ENCODE data around the gene ARHGAP26. TPM values are rescaled to one million over a fixed set of nuclear protein-coding genes. Genes with fewer than 3 reads are reported as not detected.

The ARHGAP26 gene
- total RNA-seq, 1 experiment from 2014 or later, result 34.5 TPM

DNA sequence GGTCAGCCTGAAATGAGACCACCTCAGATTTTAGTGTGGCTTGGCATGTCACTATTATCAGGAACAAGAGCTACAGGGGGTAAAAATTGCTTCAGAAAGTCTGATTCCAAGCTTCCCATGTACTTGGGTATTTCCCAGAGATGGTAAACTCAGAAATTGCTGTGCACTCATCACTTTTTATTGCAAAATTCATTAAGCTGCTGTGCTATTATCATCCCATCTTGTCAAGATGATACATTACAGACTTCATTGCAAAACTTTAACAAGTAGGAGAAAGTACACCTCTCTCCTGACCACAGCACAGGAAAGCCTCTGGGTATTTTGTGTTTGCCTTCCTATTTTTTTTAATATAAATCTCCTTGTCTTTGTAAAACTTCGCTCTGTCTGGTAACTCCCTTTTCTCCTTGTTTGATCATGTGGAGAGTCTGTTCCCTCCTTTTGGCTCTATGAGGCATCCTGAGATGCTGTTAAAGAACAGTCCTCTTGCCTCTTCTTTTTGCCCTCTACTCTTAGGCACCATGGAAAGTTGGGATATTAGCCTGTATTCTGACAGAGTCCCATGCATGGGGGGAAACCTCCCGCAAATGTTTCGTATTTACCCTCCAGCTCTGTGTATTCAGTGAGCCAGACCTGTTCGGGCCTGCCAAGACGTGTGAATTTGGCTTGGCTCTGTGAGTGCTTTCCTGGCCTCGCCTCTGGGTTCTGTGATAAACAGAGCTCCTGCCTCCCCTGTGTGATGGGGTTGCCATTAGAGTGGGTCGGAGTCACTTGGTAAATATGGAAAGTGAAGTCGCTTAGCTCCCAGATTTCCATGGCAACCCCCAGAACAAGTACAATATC lies 372.6 kb downstream of the ARHGAP26 start:
- intact Hi-C loops (cut with micrococcal nuclease), result no loop called here
- peaks cover 0 to 10% of the 10 kb centered on the region in 2 experiments; a peak in 1 of 4 replicates for H3K4me1 ChIP-seq (ENCODE audit: control insufficient read depth in 1 of 2, insufficient read depth in 2 of 2, low read length in 2 of 2)
- H3K27me3 ChIP-seq (ENCODE audit: insufficient read depth, low read length), result no peaks in the 10 kb centered on the region
- TF ChIP-seq, protein P1, sequence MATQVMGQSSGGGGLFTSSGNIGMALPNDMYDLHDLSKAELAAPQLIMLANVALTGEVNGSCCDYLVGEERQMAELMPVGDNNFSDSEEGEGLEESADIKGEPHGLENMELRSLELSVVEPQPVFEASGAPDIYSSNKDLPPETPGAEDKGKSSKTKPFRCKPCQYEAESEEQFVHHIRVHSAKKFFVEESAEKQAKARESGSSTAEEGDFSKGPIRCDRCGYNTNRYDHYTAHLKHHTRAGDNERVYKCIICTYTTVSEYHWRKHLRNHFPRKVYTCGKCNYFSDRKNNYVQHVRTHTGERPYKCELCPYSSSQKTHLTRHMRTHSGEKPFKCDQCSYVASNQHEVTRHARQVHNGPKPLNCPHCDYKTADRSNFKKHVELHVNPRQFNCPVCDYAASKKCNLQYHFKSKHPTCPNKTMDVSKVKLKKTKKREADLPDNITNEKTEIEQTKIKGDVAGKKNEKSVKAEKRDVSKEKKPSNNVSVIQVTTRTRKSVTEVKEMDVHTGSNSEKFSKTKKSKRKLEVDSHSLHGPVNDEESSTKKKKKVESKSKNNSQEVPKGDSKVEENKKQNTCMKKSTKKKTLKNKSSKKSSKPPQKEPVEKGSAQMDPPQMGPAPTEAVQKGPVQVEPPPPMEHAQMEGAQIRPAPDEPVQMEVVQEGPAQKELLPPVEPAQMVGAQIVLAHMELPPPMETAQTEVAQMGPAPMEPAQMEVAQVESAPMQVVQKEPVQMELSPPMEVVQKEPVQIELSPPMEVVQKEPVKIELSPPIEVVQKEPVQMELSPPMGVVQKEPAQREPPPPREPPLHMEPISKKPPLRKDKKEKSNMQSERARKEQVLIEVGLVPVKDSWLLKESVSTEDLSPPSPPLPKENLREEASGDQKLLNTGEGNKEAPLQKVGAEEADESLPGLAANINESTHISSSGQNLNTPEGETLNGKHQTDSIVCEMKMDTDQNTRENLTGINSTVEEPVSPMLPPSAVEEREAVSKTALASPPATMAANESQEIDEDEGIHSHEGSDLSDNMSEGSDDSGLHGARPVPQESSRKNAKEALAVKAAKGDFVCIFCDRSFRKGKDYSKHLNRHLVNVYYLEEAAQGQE (IDR thresholded peaks at IDR 0.05; ENCODE audit: low read depth), result no peak
- TF ChIP-seq SIN3A (IDR thresholded peaks at IDR 0.05; ENCODE audit: low read depth) (no peak), POLR2A (IDR thresholded peaks at IDR 0.05; ENCODE audit: borderline replicate concordance, extremely low read depth, insufficient read depth, insufficient read length) (no peak), EZH2 (IDR thresholded peaks at IDR 0.05) (no peak), CBX3 (IDR thresholded peaks at IDR 0.05; ENCODE audit: low read depth) (no peak), POLR2AphosphoS5 (IDR thresholded peaks at IDR 0.05; ENCODE audit: low read depth, low read length) (no peak), TCF7L2 (IDR thresholded peaks at IDR 0.05; ENCODE audit: borderline replicate concordance, extremely low read depth, insufficient read depth, insufficient read length) (no peak), ELF1 (IDR thresholded peaks at IDR 0.05; ENCODE audit: borderline replicate concordance, low read depth) (no peak)
- TF ChIP-seq, protein P2, sequence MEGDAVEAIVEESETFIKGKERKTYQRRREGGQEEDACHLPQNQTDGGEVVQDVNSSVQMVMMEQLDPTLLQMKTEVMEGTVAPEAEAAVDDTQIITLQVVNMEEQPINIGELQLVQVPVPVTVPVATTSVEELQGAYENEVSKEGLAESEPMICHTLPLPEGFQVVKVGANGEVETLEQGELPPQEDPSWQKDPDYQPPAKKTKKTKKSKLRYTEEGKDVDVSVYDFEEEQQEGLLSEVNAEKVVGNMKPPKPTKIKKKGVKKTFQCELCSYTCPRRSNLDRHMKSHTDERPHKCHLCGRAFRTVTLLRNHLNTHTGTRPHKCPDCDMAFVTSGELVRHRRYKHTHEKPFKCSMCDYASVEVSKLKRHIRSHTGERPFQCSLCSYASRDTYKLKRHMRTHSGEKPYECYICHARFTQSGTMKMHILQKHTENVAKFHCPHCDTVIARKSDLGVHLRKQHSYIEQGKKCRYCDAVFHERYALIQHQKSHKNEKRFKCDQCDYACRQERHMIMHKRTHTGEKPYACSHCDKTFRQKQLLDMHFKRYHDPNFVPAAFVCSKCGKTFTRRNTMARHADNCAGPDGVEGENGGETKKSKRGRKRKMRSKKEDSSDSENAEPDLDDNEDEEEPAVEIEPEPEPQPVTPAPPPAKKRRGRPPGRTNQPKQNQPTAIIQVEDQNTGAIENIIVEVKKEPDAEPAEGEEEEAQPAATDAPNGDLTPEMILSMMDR (IDR thresholded peaks at IDR 0.05 in 2 of 3, conservative IDR thresholded peaks at IDR 0.05 in 1 of 3; ENCODE audit: borderline replicate concordance in 1 of 3, insufficient read depth in 1 of 3, low read depth in 2 of 3, low read length in 2 of 3), result no peak
- TF ChIP-seq, protein P3, sequence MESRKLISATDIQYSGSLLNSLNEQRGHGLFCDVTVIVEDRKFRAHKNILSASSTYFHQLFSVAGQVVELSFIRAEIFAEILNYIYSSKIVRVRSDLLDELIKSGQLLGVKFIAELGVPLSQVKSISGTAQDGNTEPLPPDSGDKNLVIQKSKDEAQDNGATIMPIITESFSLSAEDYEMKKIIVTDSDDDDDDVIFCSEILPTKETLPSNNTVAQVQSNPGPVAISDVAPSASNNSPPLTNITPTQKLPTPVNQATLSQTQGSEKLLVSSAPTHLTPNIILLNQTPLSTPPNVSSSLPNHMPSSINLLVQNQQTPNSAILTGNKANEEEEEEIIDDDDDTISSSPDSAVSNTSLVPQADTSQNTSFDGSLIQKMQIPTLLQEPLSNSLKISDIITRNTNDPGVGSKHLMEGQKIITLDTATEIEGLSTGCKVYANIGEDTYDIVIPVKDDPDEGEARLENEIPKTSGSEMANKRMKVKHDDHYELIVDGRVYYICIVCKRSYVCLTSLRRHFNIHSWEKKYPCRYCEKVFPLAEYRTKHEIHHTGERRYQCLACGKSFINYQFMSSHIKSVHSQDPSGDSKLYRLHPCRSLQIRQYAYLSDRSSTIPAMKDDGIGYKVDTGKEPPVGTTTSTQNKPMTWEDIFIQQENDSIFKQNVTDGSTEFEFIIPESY (IDR thresholded peaks at IDR 0.05; ENCODE audit: extremely low read depth, insufficient replicate concordance, low read length), result no peak
- TF ChIP-seq, protein P4, sequence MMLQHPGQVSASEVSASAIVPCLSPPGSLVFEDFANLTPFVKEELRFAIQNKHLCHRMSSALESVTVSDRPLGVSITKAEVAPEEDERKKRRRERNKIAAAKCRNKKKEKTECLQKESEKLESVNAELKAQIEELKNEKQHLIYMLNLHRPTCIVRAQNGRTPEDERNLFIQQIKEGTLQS (IDR thresholded peaks at IDR 0.05), result no peak
- TF ChIP-seq, protein P5, sequence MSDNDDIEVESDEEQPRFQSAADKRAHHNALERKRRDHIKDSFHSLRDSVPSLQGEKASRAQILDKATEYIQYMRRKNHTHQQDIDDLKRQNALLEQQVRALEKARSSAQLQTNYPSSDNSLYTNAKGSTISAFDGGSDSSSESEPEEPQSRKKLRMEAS (IDR thresholded peaks at IDR 0.05), result no peak
- H3K9me2 ChIP-seq (ENCODE audit: insufficient read depth), result no peaks in the 10 kb centered on the region
- no peak for DNase-seq (ENCODE audit: low read depth, low spot score)
- H3K4me3 ChIP-seq (replicated peaks in 1 of 2; ENCODE audit: low read depth in 1 of 2, low read length in 2 of 2), result no peak overlapping the region
- H2AFZ ChIP-seq (ENCODE audit: low read depth, low read length, poor library complexity, severe bottlenecking), result no peak overlapping the region
- H3K27ac ChIP-seq (ENCODE audit: low read depth, low read length), result no peak overlapping the region
- no peaks in the 10 kb centered on the region for H4K20me1 ChIP-seq (ENCODE audit: insufficient read depth)
- H3K9me3 ChIP-seq (ENCODE audit: control insufficient read depth in 1 of 2, insufficient read depth in 1 of 2, low read depth in 1 of 2, low read length in 2 of 2), result no peaks in the 10 kb centered on the region
- no TSS peak for BruUV-seq (replicated peaks)
- H3K79me2 ChIP-seq (ENCODE audit: insufficient read depth, low read length), result no peaks in the 10 kb centered on the region
- ATAC-seq, result no peak
- RAD21 ChIA-PET (ENCODE audit: low non-redundant PET in 1 of 2, low total read pairs in 2 of 2, uncharacterized antibody in 2 of 2, unreplicated experiment in 2 of 2), result no interaction called here
- no peak overlapping the region for H3K9ac ChIP-seq (ENCODE audit: low read length)
- POLR2A ChIA-PET, result no interaction called here
- no peak overlapping the region for H3K4me2 ChIP-seq (ENCODE audit: low read length)
- H3K36me3 ChIP-seq (ENCODE audit: control insufficient read depth in 1 of 2, insufficient read depth in 2 of 2, low read length in 2 of 2), result no peaks in the 10 kb centered on the region
- CTCF ChIA-PET, result no interaction called here
